AG10803 (cell line): Measurements from ENCODE around the gene ST6GALNAC6.

Experiments
- DNase-seq: peaks from one replicate; pipeline ENCODE4 v3.0.0; 2010; ENCODE audit warnings: low read depth
- H3K4me3 ChIP-seq: 2 replicates; pipeline ENCODE4 v1.5.1; 2011; ENCODE audit warnings: mild to moderate bottlenecking, low read length, control low read depth
- CTCF ChIP-seq: conservative IDR thresholded peaks from 2 replicates; pipeline ENCODE4 v1.5.1; 2011; ENCODE audit warnings: mild to moderate bottlenecking, low read length, control low read depth, inconsistent platforms

ST6GALNAC6 gene

DNA sequence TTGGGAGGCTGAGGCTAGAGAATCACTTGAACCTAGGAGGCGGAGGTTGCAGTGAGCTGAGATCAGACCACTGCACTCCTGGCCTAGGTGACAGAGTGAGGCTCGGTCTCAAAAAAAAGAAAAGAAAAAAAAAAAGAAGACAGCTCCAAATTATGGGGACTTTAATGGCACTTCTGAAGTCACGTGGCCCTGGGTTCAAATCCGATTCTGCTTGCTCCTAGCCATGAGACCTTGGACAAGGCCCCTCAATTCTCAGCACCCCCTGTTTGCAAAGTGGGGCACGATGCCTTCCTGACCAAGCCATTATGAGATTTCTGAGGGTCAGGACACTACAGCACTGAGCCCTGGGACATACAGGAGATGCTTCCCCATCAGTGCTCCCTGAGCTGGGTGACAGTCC lies 43.9 kb downstream of the ST6GALNAC6 start:
- no peak overlapping the region for H3K4me3 ChIP-seq
- TF ChIP-seq CTCF: no peak
- DNase-seq: no peak

- DNase-seq: no peak
- TF ChIP-seq CTCF: no peak
- peak overlapping the region; percentile 82 for H3K4me3 ChIP-seq
These were observed 44.4 kb downstream of the ST6GALNAC6 start for GRCh38 chr9:127854960-127855359.

- H3K4me3 ChIP-seq: peak within 1 kb of the TSS; percentile 82
- peak; percentile 71 for DNase-seq
- TF ChIP-seq CTCF: peak; percentile 23
These were observed 45.1 kb downstream of the ST6GALNAC6 start, which contains the start of gene ENG for GRCh38 chr9:127854184-127854806. Gene ENG (minus strand): TSS chr9:127854658. CDS start chr9:127854355, 303 bp downstream.

DNA sequence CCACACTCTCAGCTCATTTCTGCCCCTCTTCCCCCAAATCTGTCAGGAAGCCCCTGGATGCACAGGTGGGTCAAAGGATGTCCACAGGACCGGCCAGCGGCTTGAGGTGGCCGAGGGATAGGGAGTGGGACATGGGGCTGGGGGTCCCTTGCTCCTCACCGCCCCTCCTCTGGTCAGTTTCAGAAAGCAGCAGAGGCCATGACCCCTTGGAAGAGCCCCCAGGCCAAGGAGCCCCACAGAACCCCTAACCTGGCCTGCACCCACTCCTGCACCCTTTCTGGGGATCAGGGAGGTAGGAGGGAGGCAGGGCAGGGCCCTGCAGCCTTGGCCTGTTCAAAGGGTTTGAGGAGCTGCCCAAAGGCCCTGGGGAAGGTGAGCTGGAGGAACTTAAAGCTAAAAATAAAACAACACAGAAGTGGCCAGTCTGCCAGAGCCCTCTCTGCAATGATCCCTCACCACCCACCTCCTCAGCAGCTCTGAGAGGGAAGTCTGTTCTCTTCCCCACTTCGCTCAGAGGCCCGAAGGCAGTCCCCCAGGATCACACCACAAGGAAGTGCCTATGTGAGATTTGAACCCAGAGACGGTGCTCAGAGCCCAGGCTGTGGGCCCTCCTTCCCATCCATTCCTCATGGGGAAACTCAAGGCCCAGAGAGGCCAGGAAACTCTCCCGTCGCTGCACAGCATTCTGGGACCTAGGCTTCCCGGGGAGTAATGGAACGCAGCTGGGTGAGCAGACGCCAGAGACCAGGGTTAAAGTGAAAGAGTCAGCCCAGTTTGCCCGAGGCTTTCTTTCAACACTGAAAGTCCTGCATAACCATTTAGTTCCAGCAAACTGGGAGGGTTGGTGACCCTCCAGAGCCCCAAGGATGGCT lies 45.9 kb downstream of the ST6GALNAC6 start:
- TF ChIP-seq CTCF: no peak
- DNase-seq: peak; percentile 29
- H3K4me3 ChIP-seq: peak overlapping the region; percentile 82

DNA sequence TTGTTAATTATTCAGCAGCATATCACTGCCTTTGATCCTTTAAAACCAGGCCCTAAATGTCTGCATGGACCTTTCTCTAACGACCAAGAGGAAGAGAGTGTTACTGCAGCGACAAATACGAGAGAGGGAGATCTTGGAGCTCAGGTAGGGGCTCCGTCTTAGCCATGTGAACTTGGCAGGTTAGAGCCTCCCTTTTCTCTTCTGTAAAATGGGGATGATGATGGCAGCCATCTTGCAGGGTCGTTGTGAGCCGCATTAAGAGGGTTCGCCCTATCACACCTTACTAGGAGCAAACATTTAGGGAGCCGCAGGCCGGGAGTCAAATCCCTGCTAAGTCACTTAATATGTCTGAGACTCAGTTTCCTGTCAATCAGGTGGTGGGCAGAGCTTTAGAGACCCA lies 46.6 kb downstream of the ST6GALNAC6 start:
- H3K4me3 ChIP-seq: peak overlapping the region; percentile 82
- no peak for DNase-seq
- TF ChIP-seq CTCF: no peak

DNA sequence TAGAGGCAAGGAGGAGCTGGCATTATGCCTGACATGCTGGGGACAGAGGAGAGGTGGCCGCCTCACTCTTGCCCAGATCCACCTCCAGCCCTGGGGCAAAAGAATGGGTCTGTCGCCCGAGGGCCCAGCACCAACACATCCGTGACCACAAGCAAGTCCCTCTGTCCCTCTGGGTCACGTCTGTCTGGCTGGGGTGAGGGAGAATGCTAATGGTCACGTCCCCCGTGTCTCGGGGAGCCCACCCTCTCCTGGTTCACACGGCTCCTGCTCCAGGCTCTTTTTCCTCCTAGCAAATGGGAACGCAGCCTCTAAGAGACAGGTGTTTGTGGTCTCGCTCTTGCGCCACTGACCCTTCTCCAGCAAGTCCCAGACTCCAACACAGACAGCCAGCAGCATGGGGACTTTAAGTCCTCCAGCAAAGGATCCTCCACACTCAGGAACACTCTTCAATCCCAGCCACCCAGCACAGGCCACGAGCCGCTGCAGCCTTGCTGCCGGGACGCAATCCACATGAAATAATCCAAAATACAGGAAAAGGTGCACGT lies 49.0 kb downstream of the ST6GALNAC6 start:
- no peak for DNase-seq
- no peak for TF ChIP-seq CTCF
- H3K4me3 ChIP-seq: no peak overlapping the region
